Germinal center (tissue), 1 donor: ENCODE results near the gene GRIK5.

ENCODE experiments used
- DNase-seq: peaks from one replicate; pipeline ENCODE4 v3.0.0; 2012; ENCODE audit warnings: mixed read lengths, low spot score

Gene GRIK5

GRCh38 chr19:42095142-42095813 lies 25.3 kb upstream of the GRIK5 start:
- DNase-seq, result no peak

DNA sequence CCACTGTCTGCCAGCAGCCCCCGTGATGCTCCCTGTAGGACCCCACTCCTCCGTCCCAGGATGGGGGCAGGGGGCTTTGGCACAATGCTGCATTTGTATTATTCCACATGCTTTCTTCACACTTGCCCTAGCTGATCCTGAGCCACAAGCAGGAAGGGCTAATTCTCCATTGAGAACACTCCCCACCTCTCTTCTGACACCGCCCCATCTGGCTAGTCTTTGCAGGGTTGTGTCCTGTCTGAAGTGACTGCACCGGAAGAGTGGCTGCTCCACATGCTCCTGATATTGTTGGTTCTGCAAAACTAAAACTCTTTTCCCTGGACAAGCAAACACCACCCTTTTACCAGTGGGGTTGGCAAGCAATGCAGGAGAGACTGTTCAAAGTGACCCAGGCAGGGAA lies 23.9 kb upstream of the GRIK5 start:
- no peak for DNase-seq

GRCh38 chr19:42093505-42093904 lies 23.5 kb upstream of the GRIK5 start:
- DNase-seq, result no peak

DNA sequence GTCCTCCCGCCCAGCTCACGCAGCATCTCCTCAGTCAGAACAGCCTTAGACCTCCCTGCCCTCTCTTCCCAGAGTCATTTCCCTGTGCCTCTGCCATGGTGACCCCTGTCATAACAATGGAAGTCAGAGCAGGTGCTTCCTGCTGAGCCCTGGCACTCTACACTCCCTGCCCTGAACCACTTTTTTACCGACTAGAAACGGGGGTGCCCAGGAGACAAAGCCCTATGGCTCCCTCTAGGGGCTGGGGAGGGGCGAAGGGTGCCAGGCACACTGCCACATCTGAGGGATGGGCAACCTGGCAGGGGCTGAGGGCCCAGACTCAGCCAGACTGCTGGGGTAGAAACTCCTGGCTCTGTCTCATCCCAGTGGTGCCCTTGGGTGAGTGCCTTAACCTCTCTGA lies 22.3 kb upstream of the GRIK5 start:
- no peak for DNase-seq

DNA sequence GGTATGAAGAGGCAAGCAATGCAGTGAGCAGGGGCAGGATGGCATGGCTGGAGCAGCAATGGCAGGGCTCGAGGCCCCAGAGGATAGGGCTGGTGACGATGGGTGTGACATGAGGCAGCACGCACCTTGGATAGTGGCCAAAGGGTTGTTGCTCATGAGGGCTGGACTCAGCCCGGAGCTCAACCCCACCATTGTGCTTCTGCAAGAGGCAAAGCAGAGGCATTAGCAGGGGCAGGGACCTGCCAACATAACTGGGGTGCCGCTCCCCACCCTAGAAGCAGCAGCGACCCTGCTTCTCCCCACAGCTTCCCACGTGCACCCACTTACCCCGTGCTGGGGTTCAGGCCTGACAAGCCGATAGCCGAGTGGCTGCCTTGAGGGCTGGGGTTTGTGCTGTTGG lies 21.7 kb upstream of the GRIK5 start:
- no peak for DNase-seq

- no peak for DNase-seq
Observed at GRCh38 chr19:42091300-42091699, 21.3 kb upstream of the GRIK5 start.

- DNase-seq, result no peak
Observed at GRCh38 chr19:42090672-42091071, 20.7 kb upstream of the GRIK5 start.

GRCh38 chr19:42089772-42090171 lies 19.8 kb upstream of the GRIK5 start:
- DNase-seq, result no peak

DNA sequence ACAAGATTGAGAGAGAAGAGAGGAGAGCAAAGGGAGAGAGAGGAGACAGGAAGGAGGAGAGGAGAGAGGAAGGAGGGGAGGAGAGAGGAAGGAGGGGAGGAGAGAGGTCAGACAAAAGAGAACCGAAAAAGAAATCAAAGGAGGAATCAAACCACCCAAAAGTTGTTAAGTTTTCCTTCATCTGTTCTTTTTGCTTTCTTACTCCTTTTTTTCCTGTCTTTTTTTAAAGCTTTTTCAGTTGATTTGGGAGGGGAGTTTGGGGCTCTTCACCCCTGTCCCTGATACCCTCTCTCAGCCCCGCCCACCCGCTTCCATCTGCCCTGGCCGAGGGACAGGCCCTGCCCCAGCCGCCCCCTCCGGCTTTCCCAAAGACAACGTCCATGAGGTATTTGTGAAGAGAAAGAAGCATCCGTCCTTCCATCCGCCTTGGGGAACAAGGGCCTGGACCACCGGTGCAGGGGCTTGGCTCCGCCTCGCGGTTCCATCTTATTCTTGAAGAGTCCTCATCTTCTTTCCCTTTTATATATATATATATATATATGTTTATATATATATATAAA lies 19.3 kb upstream of the GRIK5 start:
- no peak for DNase-seq

GRCh38 chr19:42088471-42089190 lies 18.6 kb upstream of the GRIK5 start:
- DNase-seq, result no peak

- DNase-seq, result no peak
Observed at GRCh38 chr19:42086770-42087550, 17.0 kb upstream of the GRIK5 start.

DNA sequence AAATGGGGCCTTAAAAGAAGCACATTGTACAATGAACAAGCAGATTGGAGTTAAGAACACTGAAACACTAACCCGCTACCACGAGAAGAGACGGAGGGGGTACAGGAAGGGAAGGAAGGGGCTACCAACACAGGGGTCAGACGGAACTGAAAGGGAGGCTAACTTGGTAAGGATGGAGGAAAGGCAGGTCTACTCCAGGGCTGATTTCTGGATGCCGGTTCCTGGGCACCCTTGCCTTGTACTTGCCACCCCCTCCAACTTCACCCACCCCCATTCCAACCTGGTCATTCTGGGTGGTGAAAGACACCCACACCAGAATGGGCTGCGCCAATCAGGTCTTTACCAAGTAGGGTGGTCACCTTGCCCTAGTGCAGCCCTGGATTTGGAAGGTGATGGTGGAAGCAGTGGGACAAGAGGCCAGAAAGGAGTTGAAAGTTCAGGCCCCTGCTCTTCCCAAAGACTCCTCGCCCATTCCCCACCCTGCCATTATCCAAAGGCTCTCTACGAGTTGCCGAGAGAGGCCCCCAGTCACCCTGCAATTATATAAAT lies 16.3 kb upstream of the GRIK5 start:
- no peak for DNase-seq

- DNase-seq, result no peak
Observed at GRCh38 chr19:42083537-42083936, 13.5 kb upstream of the GRIK5 start.

- peak; percentile 61 for DNase-seq
Observed at GRCh38 chr19:42081584-42082203, 11.7 kb upstream of the GRIK5 start.

DNA sequence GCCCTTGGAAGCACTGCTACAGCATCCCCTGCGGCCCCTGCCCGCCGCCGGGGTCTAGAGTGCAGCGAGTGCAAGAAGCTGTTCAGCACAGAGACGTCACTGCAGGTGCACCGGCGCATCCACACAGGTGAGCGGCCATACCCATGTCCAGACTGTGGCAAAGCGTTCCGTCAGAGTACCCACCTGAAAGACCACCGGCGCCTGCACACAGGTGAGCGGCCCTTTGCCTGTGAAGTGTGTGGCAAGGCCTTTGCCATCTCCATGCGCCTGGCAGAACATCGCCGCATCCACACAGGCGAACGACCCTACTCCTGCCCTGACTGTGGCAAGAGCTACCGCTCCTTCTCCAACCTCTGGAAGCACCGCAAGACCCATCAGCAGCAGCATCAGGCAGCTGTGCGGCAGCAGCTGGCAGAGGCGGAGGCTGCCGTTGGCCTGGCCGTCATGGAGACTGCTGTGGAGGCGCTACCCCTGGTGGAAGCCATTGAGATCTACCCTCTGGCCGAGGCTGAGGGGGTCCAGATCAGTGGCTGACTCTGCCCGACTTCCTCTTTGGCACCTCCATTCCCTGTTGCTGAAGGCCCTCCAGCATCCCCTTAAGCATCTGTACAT lies 10.9 kb upstream of the GRIK5 start:
- no peak for DNase-seq

DNA sequence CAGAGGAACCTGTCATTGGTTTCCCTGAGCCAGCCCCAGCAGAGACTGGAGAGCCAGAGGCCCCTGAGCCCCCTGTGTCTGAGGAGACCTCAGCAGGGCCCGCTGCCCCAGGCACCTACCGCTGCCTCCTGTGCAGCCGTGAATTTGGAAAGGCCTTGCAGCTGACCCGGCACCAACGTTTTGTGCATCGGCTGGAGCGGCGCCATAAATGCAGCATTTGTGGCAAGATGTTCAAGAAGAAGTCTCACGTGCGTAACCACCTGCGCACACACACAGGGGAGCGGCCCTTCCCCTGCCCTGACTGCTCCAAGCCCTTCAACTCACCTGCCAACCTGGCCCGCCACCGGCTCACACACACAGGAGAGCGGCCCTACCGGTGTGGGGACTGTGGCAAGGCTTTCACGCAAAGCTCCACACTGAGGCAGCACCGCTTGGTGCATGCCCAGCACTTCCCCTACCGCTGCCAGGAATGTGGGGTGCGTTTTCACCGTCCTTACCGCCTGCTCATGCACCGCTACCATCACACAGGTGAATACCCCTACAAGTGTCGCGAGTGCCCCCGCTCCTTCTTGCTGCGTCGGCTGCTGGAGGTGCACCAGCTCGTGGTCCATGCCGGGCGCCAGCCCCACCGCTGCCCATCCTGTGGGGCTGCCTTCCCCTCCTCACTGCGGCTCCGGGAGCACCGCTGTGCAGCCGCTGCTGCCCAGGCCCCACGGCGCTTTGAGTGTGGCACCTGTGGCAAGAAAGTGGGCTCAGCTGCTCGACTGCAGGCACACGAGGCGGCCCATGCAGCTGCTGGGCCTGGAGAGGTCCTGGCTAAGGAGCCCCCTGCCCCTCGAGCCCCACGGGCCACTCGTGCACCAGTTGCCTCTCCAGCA lies 10.1 kb upstream of the GRIK5 start:
- no peak for DNase-seq

GRCh38 chr19:42079276-42079669 lies 9.3 kb upstream of the GRIK5 start:
- no peak for DNase-seq

GRCh38 chr19:42078538-42079275 lies 8.7 kb upstream of the GRIK5 start:
- no peak for DNase-seq

- DNase-seq, result no peak
Observed at GRCh38 chr19:42078058-42078457, 8.1 kb upstream of the GRIK5 start.
